Peyer's patch (tissue), 4 donors: ENCODE results near the gene TRIO.

ENCODE experiments used
- POLR2A ChIP-seq, 2 donors: fragments of 450-650 bp; IDR thresholded peaks; one replicate each; pipeline ENCODE4 v1.5.1; 2017; ENCODE audit warnings: antibody characterized with exemption in 2 of 2, mild to moderate bottlenecking in 2 of 2, moderate library complexity in 2 of 2
- TF ChIP-seq, protein P1 (sequence below), 6 experiments: fragments of 450-650 bp in 4 of 6; fragments of 200-600 bp in 2 of 6; sonication (generic) in 1 of 6; IDR thresholded peaks; one replicate each; pipeline ENCODE4 v1.5.1; 2017 to 2019; ENCODE audit warnings: antibody characterized with exemption in 6 of 6, mild to moderate bottlenecking in 3 of 6, moderate library complexity in 1 of 6

DNA sequence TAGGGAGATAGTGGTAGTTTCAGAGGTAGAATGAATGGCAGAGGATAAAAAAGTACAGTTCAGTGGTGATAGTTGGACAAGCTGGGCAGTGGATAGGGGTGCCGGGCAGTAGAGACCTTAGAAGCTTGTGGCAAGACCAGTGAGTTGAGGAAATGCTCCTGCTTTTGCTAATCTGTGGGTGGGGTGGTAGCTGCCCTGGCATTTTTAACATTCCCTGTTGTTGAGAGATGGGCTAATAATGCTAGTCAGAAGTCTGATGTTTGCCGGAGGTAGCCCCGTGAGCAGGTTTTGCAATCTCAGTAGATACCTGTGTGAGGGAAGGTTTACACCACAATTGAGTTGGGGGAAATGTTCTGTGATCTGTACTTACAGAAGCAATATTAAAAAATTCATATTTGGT lies 91.1 kb downstream of the TRIO start:
- TF ChIP-seq, protein P1, sequence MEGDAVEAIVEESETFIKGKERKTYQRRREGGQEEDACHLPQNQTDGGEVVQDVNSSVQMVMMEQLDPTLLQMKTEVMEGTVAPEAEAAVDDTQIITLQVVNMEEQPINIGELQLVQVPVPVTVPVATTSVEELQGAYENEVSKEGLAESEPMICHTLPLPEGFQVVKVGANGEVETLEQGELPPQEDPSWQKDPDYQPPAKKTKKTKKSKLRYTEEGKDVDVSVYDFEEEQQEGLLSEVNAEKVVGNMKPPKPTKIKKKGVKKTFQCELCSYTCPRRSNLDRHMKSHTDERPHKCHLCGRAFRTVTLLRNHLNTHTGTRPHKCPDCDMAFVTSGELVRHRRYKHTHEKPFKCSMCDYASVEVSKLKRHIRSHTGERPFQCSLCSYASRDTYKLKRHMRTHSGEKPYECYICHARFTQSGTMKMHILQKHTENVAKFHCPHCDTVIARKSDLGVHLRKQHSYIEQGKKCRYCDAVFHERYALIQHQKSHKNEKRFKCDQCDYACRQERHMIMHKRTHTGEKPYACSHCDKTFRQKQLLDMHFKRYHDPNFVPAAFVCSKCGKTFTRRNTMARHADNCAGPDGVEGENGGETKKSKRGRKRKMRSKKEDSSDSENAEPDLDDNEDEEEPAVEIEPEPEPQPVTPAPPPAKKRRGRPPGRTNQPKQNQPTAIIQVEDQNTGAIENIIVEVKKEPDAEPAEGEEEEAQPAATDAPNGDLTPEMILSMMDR (IDR thresholded peaks at IDR 0.05) = no peak
- no peak for TF ChIP-seq POLR2A (IDR thresholded peaks at IDR 0.05)
